Upper lobe of left lung (tissue), 4 donors: ENCODE measurements around the gene PHEX.

Experiments
- CTCF ChIP-seq, 6 experiments: fragments of 450-650 bp in 4 of 6; fragments of 200-600 bp in 2 of 6; sonication (generic) in 2 of 6; IDR thresholded peaks; one replicate each; pipeline ENCODE4 v1.5.1; 2016 to 2019; ENCODE audit warnings: antibody characterized with exemption in 6 of 6
- EP300 ChIP-seq, 4 donors: sonication (generic); formaldehyde crosslinking; IDR thresholded peaks; one replicate each; pipeline ENCODE4 v1.5.1; 2017; ENCODE audit warnings: antibody characterized with exemption in 4 of 4, control low read depth in 2 of 4
- POLR2A ChIP-seq, 4 donors: fragments of 450-650 bp; IDR thresholded peaks; one replicate each; pipeline ENCODE4 v1.5.1; 2016 to 2017; ENCODE audit warnings: antibody characterized with exemption in 4 of 4, mild to moderate bottlenecking in 2 of 4

- TF ChIP-seq CTCF (IDR thresholded peaks at IDR 0.05) (no peak), POLR2A (IDR thresholded peaks at IDR 0.05) (no peak), EP300 (IDR thresholded peaks at IDR 0.05) (no peak)
These were observed 61.4 kb downstream of the PHEX start for GRCh38 chrX:22093550-22093949.
